Liver (tissue), 3 donors: ENCODE results near the gene MYOM3.

Source experiments
- CTCF ChIP-seq: fragments of 150-350 bp; IDR thresholded peaks from 2 replicates; pipeline ENCODE4 v1.5.1; 2017; ENCODE audit warnings: improper control_type of control experiment, low read depth, low read length; ENCODE audit not compliant: missing input control
- HNF4A ChIP-seq, 2 donors: conservative IDR thresholded peaks; 2 replicates each; pipeline ENCODE4 v1.6.1; 2016; ENCODE audit warnings: antibody characterized with exemption in 2 of 2, mild to moderate bottlenecking in 2 of 2
- YY1 ChIP-seq: IDR thresholded peaks from 2 replicates; pipeline ENCODE4 v1.6.1; 2016; ENCODE audit warnings: antibody characterized with exemption, mild to moderate bottlenecking
- donor health status: healthy.
- donor health status: healthy.

- no peak for TF ChIP-seq CTCF
- TF ChIP-seq HNF4A (conservative IDR thresholded peaks at IDR 0.05) = no peak
- no peak for TF ChIP-seq YY1
Observed at GRCh38 chr1:24109166-24109483, 2.8 kb downstream of the MYOM3 start.
